GM12801 (cell line): ENCODE measurements around the gene ALDH18A1.

Experiments used
- TF ChIP-seq, protein P1 (sequence below): IDR thresholded peaks from one replicate; pipeline ENCODE4 v1.5.1; 2011; ENCODE audit warnings: control low read depth; ENCODE audit not compliant: insufficient read length; ENCODE audit errors: extremely low read depth

Gene ALDH18A1

DNA sequence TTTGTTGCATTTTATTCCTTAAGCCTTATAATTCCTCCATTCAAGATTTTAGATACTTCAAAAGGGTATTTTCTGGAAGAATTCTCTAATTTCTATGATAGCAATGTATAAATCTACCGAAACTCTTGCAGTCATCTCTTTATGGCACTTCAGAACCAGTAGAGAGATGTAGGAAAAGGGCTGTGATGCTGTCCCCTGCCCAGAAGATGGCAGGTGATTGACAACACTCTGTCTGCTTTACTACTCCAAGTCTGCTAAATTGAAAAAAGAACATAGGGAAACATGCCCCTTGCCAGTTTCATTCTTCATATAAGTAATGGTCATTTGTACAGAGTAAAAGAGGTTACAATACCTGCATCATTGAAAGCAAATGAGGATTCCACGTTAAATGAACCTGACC, 32.1 kb upstream of the ALDH18A1 start:
- TF ChIP-seq, protein P1, sequence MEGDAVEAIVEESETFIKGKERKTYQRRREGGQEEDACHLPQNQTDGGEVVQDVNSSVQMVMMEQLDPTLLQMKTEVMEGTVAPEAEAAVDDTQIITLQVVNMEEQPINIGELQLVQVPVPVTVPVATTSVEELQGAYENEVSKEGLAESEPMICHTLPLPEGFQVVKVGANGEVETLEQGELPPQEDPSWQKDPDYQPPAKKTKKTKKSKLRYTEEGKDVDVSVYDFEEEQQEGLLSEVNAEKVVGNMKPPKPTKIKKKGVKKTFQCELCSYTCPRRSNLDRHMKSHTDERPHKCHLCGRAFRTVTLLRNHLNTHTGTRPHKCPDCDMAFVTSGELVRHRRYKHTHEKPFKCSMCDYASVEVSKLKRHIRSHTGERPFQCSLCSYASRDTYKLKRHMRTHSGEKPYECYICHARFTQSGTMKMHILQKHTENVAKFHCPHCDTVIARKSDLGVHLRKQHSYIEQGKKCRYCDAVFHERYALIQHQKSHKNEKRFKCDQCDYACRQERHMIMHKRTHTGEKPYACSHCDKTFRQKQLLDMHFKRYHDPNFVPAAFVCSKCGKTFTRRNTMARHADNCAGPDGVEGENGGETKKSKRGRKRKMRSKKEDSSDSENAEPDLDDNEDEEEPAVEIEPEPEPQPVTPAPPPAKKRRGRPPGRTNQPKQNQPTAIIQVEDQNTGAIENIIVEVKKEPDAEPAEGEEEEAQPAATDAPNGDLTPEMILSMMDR, result no peak

DNA sequence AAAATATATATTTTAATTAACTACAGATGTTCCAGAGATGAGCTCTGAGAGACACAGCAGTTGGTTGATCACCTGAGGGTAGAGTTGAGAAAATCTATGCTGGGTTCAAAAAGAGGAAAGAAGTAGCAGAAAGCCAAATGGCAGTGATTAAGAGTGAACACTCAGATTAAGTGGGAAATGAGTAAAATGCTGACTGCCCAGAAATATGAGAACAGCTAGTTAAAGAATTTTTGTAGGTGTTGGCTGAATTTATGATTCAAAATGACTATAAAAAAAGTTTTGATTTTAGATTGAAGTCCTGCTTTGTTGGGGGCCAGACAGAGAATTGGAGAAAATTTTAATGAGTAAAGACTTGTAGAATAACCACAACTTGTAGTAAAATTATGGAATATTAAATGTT, 27.5 kb upstream of the ALDH18A1 start:
- TF ChIP-seq, protein P1, result no peak

DNA sequence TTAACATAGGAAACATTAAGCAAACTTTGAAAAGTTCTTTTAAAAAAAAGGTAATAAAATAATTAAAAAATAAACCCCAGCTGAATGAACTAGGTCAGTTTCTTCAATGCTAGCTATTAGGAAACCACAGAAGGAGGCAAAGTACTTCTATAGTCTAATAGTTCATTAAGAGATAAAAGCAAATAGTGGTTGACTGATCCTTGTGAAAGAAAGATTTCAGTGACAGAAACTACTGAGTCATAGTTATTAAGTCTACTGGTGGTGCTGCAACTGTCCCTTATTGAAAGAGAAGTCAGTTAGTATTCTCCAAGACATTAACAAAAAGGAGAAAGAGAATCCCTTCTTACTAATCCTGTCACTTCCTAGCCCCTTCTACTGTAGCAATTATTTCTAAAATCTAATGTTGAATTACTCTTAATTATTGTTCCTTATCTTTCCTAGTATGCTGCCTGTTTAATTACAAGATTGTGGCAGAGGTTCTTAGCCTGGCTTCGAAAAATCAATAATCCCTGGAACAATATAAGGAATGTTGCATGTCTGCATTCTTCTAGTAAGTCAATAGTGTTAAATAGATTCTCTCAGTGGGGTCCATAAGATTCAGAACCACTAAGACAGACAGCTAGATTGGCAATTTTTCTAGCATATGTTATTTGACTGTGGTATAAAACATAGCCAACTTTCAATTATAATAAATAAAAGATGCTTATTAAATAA, 19.0 kb upstream of the ALDH18A1 start:
- TF ChIP-seq, protein P1, result no peak

DNA sequence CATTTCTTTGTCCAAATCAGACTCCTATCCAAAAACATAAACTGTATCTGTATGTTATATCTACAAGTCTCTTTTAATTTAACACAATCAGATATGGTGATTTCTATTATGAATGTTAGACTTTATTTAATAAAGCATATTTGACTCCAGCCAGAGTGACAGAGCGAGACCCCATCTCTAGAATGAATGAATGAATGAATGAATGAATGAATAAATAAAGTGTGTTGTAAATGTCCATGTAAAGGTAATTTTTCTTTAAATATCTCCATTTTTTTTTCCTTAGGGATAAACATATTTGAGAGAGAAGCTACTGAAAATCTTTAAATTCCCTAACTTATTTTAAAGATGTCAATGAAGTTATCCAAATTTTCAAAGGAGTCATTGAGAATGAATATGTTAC, 18.1 kb upstream of the ALDH18A1 start:
- TF ChIP-seq, protein P1, result no peak

DNA sequence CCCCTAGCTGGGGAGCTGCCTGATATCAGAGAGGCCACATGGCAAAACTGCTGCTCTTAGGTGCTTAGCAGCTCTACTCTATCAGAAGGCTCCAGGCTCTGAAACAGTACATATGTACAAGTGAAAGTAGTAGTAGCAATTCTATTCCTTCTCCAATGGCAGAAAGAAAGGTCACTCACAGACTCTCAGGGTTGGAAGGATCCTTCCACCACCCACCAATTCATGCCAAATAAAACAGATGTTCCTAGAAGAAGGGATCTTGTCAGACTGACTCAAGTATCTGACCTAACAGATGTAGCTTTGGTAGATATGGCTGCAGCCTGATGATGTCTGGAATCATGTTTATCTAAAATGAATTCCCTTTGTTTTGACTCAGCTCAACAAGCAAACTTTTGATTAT, 8.0 kb upstream of the ALDH18A1 start:
- TF ChIP-seq, protein P1, result no peak

DNA sequence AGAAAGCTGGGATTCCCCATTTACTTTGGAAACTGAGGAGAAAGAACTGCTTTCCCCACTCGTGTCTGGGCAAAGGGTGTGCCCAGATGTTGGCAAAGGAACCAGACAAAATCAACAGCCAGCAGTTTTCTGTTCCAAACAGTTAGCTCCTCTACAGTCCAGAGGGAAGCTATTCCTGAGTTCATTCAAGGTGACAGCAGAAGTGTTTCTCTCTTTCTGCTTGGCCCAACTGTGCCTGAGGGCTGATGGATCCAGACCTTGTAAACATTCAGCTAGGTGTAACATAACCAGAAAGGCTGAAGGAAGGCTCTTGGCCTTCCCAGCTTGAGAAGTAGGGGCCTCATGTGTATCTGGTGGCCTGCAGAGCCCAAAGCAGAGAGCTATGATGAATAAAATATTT, 7.0 kb upstream of the ALDH18A1 start:
- TF ChIP-seq, protein P1, result no peak

DNA sequence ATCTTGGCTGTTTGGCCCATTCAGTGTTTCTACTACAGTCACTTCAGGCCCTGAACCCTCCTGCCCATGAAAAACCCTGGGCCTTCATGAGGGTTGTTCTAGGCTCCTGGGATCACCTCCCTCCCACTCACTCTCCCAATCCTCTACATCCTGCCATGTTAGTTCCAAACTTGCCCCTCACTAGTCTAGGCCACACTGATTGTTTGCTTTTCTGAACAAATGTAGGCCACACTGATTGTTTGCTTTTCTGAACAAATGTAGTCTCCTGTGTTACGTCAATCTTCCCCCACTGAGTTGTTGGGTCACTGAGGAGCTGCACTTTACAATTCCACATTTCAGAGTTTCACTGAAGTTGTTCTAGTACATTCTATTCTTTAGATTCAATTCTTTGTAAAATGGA, 5.3 kb upstream of the ALDH18A1 start:
- TF ChIP-seq, protein P1, result no peak
